Uterus (tissue), 2 donors: ENCODE results near the gene MLLT11.

ENCODE experiments used
- CTCF ChIP-seq, 4 experiments: fragments of 200-600 bp in 2 of 4; fragments of 450-650 bp in 2 of 4; sonication (generic) in 2 of 4; IDR thresholded peaks; one replicate each; pipeline ENCODE4 v1.5.1; 2016 to 2019; ENCODE audit warnings: antibody characterized with exemption in 4 of 4, mild to moderate bottlenecking in 2 of 4, moderate library complexity in 1 of 4
- POLR2A ChIP-seq, 2 donors: fragments of 450-650 bp; IDR thresholded peaks; one replicate each; pipeline ENCODE4 v1.6.1; 2016; ENCODE audit warnings: antibody characterized with exemption in 2 of 2, mild to moderate bottlenecking in 1 of 2, moderate library complexity in 1 of 2

DNA sequence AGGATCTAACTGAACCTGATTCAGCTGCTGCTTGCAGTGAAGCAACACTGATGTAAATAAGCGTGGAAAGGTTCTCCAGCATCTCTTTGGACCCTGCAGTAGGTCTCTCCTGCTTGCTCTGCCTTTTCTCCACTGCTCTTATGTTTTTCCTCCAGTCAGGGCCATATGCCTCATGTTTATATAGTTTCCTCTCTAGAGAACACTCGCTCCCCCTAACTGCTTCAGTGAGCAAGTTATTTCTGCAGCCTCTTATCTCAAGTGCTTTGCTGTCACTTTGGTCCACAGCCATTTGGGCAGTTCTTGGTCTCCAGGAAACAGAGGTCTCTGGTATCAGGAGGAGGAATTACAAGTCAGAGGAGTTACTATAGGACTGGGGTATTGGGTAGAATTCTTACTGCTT, 46.7 kb upstream of the MLLT11 start:
- TF ChIP-seq CTCF (IDR thresholded peaks at IDR 0.05) (no peak), POLR2A (IDR thresholded peaks at IDR 0.05) (no peak)
